K562 (cell line): ENCODE measurements around the gene ASPHD1. TPM values are rescaled to one million over a fixed set of nuclear protein-coding genes. Genes with fewer than 3 reads are reported as not detected.

Experiments used
- ATAC-seq: fragments of 200-7000 bp; cut with Tn5 transposase; 3 replicates; pipeline ENCODE4 v1.9.1; 2020; ENCODE audit warnings: moderate library complexity
- BruUV-seq: library from RNA; stranded (reverse); fragments of 400-500 nt; replicated peaks from 2 replicates; lab custom pipeline; 2021; lab: Mats Ljungman, UMichigan
- CTCF ChIA-PET: fragments of 300-600 bp; formaldehyde crosslinking; extraction: SDS; loops from one replicate; lab custom pipeline; 2021; ENCODE audit warnings: low intra/inter-chr PET ratio; lab: Yijun Ruan, JAX
- POLR2A ChIA-PET: fragments of 300-600, 350-650 bp; sonication (Branson Sonifier 250); formaldehyde crosslinking; extraction: SDS; loops from one replicate; lab custom pipeline; 2021; ENCODE audit warnings: antibody characterized with exemption, inconsistent platforms; lab: Yijun Ruan, JAX
- DNase-seq, 4 experiments: peaks; one replicate each; pipeline versions ENCODE4 v3.0.0 to v3.0.0-alpha.2; 2011 to 2018; ENCODE audit warnings: low spot score in 3 of 4, mixed read lengths in 3 of 4; ENCODE audit errors: extremely low read depth in 1 of 4
- FAIRE-seq: peaks from 2 replicates; lab custom pipeline; 2011; peaks lifted over from hg19 to GRCh38; lab: Jason Lieb, UNC
- H2AFZ ChIP-seq: 2 replicates; pipeline ENCODE4 v1.6.0; 2011; ENCODE audit warnings: low read depth, low read length, control low read depth, inconsistent platforms
- H3K27ac ChIP-seq: fragments of 200-600 bp; 3 replicates; pipeline ENCODE4 v1.8.0; 2011; ENCODE audit warnings: low read depth, mild to moderate bottlenecking, control low read depth, inconsistent platforms, low read length, moderate library complexity, mixed read lengths; ENCODE audit errors: extremely low read depth
- H3K27me3 ChIP-seq, 2 experiments: fragments of 300-600 bp in 1 of 2; 2 replicates in 1 of 2; 3 replicates in 1 of 2; pipeline versions ENCODE4 v1.6.0 to v1.8.0; 2011; ENCODE audit warnings: inconsistent platforms in 2 of 2, low read length in 2 of 2, mild to moderate bottlenecking in 1 of 2, mixed read lengths in 1 of 2, moderate library complexity in 1 of 2; ENCODE audit not compliant: control insufficient read depth in 2 of 2, insufficient read depth in 2 of 2
- H3K36me3 ChIP-seq: fragments of 300-600 bp; 3 replicates; pipeline ENCODE4 v1.8.0; 2011; ENCODE audit warnings: mild to moderate bottlenecking, low read length, inconsistent platforms; ENCODE audit not compliant: control insufficient read depth, insufficient read depth
- H3K4me1 ChIP-seq, 2 experiments: fragments of 200-600 bp in 1 of 2; replicated peaks in 1 of 2; 2 replicates in 1 of 2; 3 replicates in 1 of 2; pipeline versions ENCODE4 v1.5.1 to v1.8.0; 2011; ENCODE audit warnings: inconsistent platforms in 2 of 2, low read length in 2 of 2, mild to moderate bottlenecking in 1 of 2, mixed read lengths in 1 of 2, moderate library complexity in 1 of 2; ENCODE audit not compliant: control insufficient read depth in 2 of 2, insufficient read depth in 2 of 2
- H3K4me2 ChIP-seq: 2 replicates; pipeline ENCODE4 v1.6.1; 2011; ENCODE audit warnings: low read length, control low read depth, inconsistent platforms, mixed read lengths; ENCODE audit not compliant: insufficient read depth
- H3K4me3 ChIP-seq: fragments of 200-600 bp; sonication (generic), shearing (Covaris generic); 2 replicates; pipeline ENCODE4 v1.5.1; 2016; ENCODE audit warnings: control low read depth, inconsistent platforms
- H3K79me2 ChIP-seq: fragments of 200-600 bp; 3 replicates; pipeline ENCODE4 v1.8.0; 2011; ENCODE audit warnings: low read length, inconsistent platforms; ENCODE audit not compliant: control insufficient read depth, insufficient read depth
- H3K9ac ChIP-seq, 2 experiments: 2 replicates each; pipeline versions ENCODE4 v1.6.0 to v1.6.1; 2011; ENCODE audit warnings: low read depth in 2 of 2, low read length in 2 of 2, control low read depth in 1 of 2, inconsistent platforms in 1 of 2, mild to moderate bottlenecking in 1 of 2, mixed read lengths in 1 of 2; ENCODE audit not compliant: insufficient read depth in 1 of 2
- H3K9me1 ChIP-seq: one replicate; pipeline ENCODE4 v1.6.0; 2011; ENCODE audit warnings: inconsistent platforms, mild to moderate bottlenecking, low read length, moderate library complexity; ENCODE audit not compliant: control insufficient read depth, insufficient read depth
- H3K9me3 ChIP-seq: replicated peaks from 2 replicates; pipeline ENCODE4 v1.5.1; 2011; ENCODE audit warnings: low read depth, low read length, inconsistent platforms; ENCODE audit not compliant: control insufficient read depth, insufficient read depth
- H4K20me1 ChIP-seq: replicated peaks from 2 replicates; pipeline ENCODE4 v1.6.1; 2011; ENCODE audit warnings: low read length, inconsistent platforms, mixed read lengths; ENCODE audit not compliant: control insufficient read depth, insufficient read depth
- HNRNPLL ChIP-seq: fragments of 200-400 bp; formaldehyde crosslinking; IDR thresholded peaks from 2 replicates; pipeline ENCODE4 v1.6.1; 2017; ENCODE audit warnings: low read length, low read depth, mild to moderate bottlenecking; ENCODE audit not compliant: poor library complexity, severe bottlenecking
- KLF1 ChIP-seq: fragments of 450-650 bp; IDR thresholded peaks from 2 replicates; pipeline ENCODE4 v1.6.1; 2016; ENCODE audit warnings: missing genetic modification characterization, missing compliant biosample characterization
- KLF13 ChIP-seq: fragments of 450-650 bp; IDR thresholded peaks from 2 replicates; pipeline ENCODE4 v1.6.1; 2016; ENCODE audit warnings: missing genetic modification characterization, low read depth, mild to moderate bottlenecking, missing compliant biosample characterization, moderate library complexity, borderline replicate concordance
- NR1H2 ChIP-seq: sonication (generic); formaldehyde crosslinking; IDR thresholded peaks from 2 replicates; pipeline ENCODE4 v1.4.0; 2020; ENCODE audit warnings: mild to moderate bottlenecking, missing genetic modification reagents
- SIN3A ChIP-seq, 2 experiments: fragments of 150-350 bp in 1 of 2; IDR thresholded peaks; 2 replicates each; pipeline ENCODE4 v1.6.1; 2011 to 2016; ENCODE audit warnings: borderline replicate concordance in 2 of 2, low read depth in 2 of 2, low read length in 2 of 2, mild to moderate bottlenecking in 2 of 2, moderate library complexity in 2 of 2; ENCODE audit not compliant: control insufficient read depth in 1 of 2
- SRF ChIP-seq, 2 experiments: fragments of 250-450, 450-650 bp in 1 of 2; sonication (Bioruptor Pico) in 1 of 2; sonication (generic) in 1 of 2; formaldehyde crosslinking; IDR thresholded peaks; 2 replicates each; pipeline versions ENCODE4 v1.5.0 to v1.5.1; 2020 to 2022; ENCODE audit warnings: mild to moderate bottlenecking in 1 of 2, missing genetic modification reagents in 1 of 2
- ZFPM2 ChIP-seq: fragments of 250-450 bp; sonication (Bioruptor Pico); IDR thresholded peaks from 2 replicates; pipeline ENCODE4 v1.5.1; 2022; ENCODE audit warnings: mild to moderate bottlenecking
- WGBS: fragments of 100-300 bp; shearing (Covaris generic); methylation state at CpG from one replicate; pipeline ENCODE4 v1.1.6; 2016; ENCODE audit warnings: low coverage, mixed read lengths; ENCODE audit not compliant: insufficient coverage; ENCODE audit errors: missing lambda C conversion rate; 5-methylcytosine and 5-hydroxymethylcytosine counted together
- in situ Hi-C: fragments of 300-500 bp; cut with MboI; formaldehyde crosslinking; loops from 4 replicates; pipeline ENCODE4 v1.15.0; 2018; ENCODE audit warnings: inconsistent platforms, mixed read lengths
- intact Hi-C: fragments of 100-400 bp; cut with micrococcal nuclease; formaldehyde crosslinking; loops from 2 replicates; pipeline ENCODE4 v1.14.2; 2022
- polyA plus RNA-seq, 8 experiments: library from polyadenylated mRNA; depleted of rRNA in 4 of 8; stranded (reverse) in 5 of 8; unstranded in 3 of 8; fragments of >200 nt; fragmentation: Nextera tagmentation in 2 of 8; fragmentation: Illumina TruSeq in 1 of 8; extraction: Ambion mirVana in 2 of 8; extraction: Trizol in 1 of 8; gene quantifications; 2 replicates each; pipeline versions ENCODE4 v1.2.1 to v1.2.3, GENCODE V29; 2011 to 2014; ENCODE audit warnings: inconsistent platforms in 1 of 8, missing spikeins in 1 of 8
- total RNA-seq, 7 experiments: library from RNA; depleted of rRNA in 6 of 7; stranded (reverse); fragments of >200 nt in 6 of 7; fragmentation: Illumina TruSeq in 2 of 7; extraction: Trizol in 2 of 7; gene quantifications; 2 replicates each; pipeline versions ENCODE4 v1.2.1 to v1.2.3, GENCODE V29; 2011 to 2021; ENCODE audit warnings: low replicate concordance in 1 of 7
- TF ChIP-seq, protein P1 (sequence below): IDR thresholded peaks from 2 replicates; pipeline ENCODE4 v1.6.1; 2012; ENCODE audit warnings: low read depth, low read length, improper control_type of control experiment, borderline replicate concordance
- TF ChIP-seq, protein P2 (sequence below): fragments of 250-450 bp; sonication (Bioruptor Pico); IDR thresholded peaks from 2 replicates; pipeline ENCODE4 v1.4.0; 2020; ENCODE audit warnings: mild to moderate bottlenecking, moderate library complexity, borderline replicate concordance
- TF ChIP-seq, protein P3 (sequence below): conservative IDR thresholded peaks from 2 replicates; pipeline ENCODE4 v1.6.1; 2011; ENCODE audit warnings: low read depth, mild to moderate bottlenecking, low read length; ENCODE audit not compliant: control insufficient read depth
- TF ChIP-seq, protein P4 (sequence below): IDR thresholded peaks from 2 replicates; pipeline ENCODE4 v1.6.1; 2011; ENCODE audit warnings: borderline replicate concordance, low read depth, mild to moderate bottlenecking, moderate library complexity, low read length; ENCODE audit not compliant: insufficient read depth, poor library complexity, severe bottlenecking

The ASPHD1 gene
- total and polyA plus RNA-seq, 9 of the 15 experiments (the other 6 are each of a cell fraction or from before 2014, with no cell fraction given): 0.03 to 0.70 (median 0.24) TPM; not detected in 5

DNA sequence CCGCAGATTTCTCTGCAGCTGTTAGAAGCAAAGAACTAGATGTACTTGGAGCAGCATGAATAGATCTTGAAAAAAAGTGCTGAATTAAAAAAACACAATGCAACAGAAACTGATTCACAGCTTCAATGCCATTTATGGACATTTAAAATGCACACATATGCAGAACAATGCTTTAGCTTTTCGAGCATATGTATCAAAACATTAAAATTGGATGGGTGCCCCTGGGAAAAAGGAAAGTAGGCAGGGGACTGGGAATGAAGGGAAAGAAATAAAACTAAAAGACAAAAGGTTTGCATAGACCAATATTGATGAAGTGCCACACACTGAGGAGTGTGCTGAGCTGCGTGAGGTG, 20.7 kb downstream of the ASPHD1 start:
- H3K79me2 ChIP-seq: peaks cover 18% of the 10 kb centered on the region
- FAIRE-seq (no peak), ATAC-seq (no peak), DNase-seq (no peak)
- no peak overlapping the region for H3K4me2 ChIP-seq
- H3K4me3 ChIP-seq: no peak overlapping the region
- H3K9me3 ChIP-seq: no peaks in the 10 kb centered on the region
- intact Hi-C loops (no loop called here), in situ Hi-C loops (no loop called here)
- no peaks in the 10 kb centered on the region for H3K9me1 ChIP-seq
- H3K36me3 ChIP-seq: peaks cover 55% of the 10 kb centered on the region
- POLR2A ChIA-PET: interaction anchor here (0.9 to 1.1 kb wide), 2 partner anchors 19 to 32 kb away, joined by 3 to 4 read pairs; no protein-coding TSS in a partner anchor
- no peak overlapping the region; a peak in 1 of 4 replicates for H3K9ac ChIP-seq
- peaks cover 3 to 16% of the 10 kb centered on the region in 2 experiments; a peak in 2 of 5 replicates for H3K4me1 ChIP-seq
- no peaks in the 10 kb centered on the region for H4K20me1 ChIP-seq
- no peak overlapping the region for H2AFZ ChIP-seq
- CTCF ChIA-PET: no interaction called here
- 83% methylated on average over 3 of the region's 3 CpGs for WGBS
- H3K27ac ChIP-seq: no peak overlapping the region
- H3K27me3 ChIP-seq: no peaks in the 10 kb centered on the region
- no TSS peak for BruUV-seq
- TF ChIP-seq, protein P1, sequence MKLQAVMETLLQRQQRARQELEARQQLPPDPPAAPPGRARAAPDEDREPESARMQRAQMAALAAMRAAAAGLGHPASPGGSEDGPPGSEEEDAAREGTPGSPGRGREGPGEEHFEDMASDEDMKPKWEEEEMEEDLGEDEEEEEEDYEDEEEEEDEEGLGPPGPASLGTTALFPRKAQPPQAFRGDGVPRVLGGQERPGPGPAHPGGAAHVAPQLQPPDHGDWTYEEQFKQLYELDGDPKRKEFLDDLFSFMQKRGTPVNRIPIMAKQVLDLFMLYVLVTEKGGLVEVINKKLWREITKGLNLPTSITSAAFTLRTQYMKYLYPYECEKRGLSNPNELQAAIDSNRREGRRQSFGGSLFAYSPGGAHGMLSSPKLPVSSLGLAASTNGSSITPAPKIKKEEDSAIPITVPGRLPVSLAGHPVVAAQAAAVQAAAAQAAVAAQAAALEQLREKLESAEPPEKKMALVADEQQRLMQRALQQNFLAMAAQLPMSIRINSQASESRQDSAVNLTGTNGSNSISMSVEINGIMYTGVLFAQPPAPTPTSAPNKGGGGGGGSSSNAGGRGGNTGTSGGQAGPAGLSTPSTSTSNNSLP: no peak
- TF ChIP-seq KLF13 (tag) (no peak), SIN3A (IDR thresholded peaks at IDR 0.05; ENCODE audit: borderline replicate concordance in 2 of 2, control insufficient read depth in 1 of 2, low read depth in 2 of 2, low read length in 2 of 2) (no peak), HNRNPLL (no peak), KLF1 (tag) (no peak), NR1H2 (CRISPR knock-in tag) (no peak), SRF (CRISPR knock-in tag; IDR thresholded peaks at IDR 0.05) (no peak), ZFPM2 (no peak)
- TF ChIP-seq, protein P2, sequence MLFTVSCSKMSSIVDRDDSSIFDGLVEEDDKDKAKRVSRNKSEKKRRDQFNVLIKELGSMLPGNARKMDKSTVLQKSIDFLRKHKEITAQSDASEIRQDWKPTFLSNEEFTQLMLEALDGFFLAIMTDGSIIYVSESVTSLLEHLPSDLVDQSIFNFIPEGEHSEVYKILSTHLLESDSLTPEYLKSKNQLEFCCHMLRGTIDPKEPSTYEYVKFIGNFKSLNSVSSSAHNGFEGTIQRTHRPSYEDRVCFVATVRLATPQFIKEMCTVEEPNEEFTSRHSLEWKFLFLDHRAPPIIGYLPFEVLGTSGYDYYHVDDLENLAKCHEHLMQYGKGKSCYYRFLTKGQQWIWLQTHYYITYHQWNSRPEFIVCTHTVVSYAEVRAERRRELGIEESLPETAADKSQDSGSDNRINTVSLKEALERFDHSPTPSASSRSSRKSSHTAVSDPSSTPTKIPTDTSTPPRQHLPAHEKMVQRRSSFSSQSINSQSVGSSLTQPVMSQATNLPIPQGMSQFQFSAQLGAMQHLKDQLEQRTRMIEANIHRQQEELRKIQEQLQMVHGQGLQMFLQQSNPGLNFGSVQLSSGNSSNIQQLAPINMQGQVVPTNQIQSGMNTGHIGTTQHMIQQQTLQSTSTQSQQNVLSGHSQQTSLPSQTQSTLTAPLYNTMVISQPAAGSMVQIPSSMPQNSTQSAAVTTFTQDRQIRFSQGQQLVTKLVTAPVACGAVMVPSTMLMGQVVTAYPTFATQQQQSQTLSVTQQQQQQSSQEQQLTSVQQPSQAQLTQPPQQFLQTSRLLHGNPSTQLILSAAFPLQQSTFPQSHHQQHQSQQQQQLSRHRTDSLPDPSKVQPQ (CRISPR knock-in tag): no peak
- TF ChIP-seq, protein P3, sequence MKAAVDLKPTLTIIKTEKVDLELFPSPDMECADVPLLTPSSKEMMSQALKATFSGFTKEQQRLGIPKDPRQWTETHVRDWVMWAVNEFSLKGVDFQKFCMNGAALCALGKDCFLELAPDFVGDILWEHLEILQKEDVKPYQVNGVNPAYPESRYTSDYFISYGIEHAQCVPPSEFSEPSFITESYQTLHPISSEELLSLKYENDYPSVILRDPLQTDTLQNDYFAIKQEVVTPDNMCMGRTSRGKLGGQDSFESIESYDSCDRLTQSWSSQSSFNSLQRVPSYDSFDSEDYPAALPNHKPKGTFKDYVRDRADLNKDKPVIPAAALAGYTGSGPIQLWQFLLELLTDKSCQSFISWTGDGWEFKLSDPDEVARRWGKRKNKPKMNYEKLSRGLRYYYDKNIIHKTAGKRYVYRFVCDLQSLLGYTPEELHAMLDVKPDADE: no peak
- TF ChIP-seq, protein P4, sequence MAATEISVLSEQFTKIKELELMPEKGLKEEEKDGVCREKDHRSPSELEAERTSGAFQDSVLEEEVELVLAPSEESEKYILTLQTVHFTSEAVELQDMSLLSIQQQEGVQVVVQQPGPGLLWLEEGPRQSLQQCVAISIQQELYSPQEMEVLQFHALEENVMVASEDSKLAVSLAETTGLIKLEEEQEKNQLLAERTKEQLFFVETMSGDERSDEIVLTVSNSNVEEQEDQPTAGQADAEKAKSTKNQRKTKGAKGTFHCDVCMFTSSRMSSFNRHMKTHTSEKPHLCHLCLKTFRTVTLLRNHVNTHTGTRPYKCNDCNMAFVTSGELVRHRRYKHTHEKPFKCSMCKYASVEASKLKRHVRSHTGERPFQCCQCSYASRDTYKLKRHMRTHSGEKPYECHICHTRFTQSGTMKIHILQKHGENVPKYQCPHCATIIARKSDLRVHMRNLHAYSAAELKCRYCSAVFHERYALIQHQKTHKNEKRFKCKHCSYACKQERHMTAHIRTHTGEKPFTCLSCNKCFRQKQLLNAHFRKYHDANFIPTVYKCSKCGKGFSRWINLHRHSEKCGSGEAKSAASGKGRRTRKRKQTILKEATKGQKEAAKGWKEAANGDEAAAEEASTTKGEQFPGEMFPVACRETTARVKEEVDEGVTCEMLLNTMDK: no peak
